ENCODE data around the gene NPFFR2.

DNA sequence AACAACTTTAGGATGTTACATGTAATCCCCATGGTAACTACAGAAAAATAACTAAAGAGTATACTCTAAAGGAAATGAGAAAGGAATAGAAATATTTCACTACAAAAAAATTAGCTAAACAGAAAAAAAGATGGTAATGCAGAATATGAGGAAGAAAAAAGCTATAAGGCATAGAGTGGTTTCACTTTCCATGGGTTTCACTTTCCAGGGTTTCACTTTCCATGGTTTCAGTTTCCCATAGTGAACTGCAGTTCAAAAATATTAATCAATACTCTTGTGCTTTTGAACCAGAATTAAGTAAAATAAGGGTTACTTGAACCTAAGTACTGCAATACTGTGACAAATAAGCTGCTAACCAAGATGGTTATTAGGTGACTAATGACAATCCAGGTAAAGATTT, 42.0 kb downstream of the NPFFR2 start:
- TF ChIP-seq POLR2AphosphoS5 (IDR thresholded peaks at IDR 0.05; ENCODE audit: low read depth, low read length) (no peak), TAF1 (IDR thresholded peaks at IDR 0.05; ENCODE audit: borderline replicate concordance, insufficient read depth, low read length) (no peak), SIN3A (IDR thresholded peaks at IDR 0.05; ENCODE audit: borderline replicate concordance, insufficient read depth, low read length) (no peak)
- TF ChIP-seq, protein P1, sequence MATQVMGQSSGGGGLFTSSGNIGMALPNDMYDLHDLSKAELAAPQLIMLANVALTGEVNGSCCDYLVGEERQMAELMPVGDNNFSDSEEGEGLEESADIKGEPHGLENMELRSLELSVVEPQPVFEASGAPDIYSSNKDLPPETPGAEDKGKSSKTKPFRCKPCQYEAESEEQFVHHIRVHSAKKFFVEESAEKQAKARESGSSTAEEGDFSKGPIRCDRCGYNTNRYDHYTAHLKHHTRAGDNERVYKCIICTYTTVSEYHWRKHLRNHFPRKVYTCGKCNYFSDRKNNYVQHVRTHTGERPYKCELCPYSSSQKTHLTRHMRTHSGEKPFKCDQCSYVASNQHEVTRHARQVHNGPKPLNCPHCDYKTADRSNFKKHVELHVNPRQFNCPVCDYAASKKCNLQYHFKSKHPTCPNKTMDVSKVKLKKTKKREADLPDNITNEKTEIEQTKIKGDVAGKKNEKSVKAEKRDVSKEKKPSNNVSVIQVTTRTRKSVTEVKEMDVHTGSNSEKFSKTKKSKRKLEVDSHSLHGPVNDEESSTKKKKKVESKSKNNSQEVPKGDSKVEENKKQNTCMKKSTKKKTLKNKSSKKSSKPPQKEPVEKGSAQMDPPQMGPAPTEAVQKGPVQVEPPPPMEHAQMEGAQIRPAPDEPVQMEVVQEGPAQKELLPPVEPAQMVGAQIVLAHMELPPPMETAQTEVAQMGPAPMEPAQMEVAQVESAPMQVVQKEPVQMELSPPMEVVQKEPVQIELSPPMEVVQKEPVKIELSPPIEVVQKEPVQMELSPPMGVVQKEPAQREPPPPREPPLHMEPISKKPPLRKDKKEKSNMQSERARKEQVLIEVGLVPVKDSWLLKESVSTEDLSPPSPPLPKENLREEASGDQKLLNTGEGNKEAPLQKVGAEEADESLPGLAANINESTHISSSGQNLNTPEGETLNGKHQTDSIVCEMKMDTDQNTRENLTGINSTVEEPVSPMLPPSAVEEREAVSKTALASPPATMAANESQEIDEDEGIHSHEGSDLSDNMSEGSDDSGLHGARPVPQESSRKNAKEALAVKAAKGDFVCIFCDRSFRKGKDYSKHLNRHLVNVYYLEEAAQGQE (IDR thresholded peaks at IDR 0.05; ENCODE audit: insufficient read depth in 1 of 2, low read depth in 2 of 2, low read length in 2 of 2): no peak
